Hematopoietic multipotent progenitor cell treated with erythropoietin and hydrocortisone succinate and interleukin-3 and kit ligand, for 4 days (in vitro differentiated cells): ENCODE data around the gene HIPK4.

Experiments
- DNase-seq: peaks from one replicate; pipeline ENCODE4 v3.0.0-alpha.2; 2015

Gene HIPK4

GRCh38 chr19:40365613-40366401, 24.2 kb downstream of the HIPK4 start:
- peak; percentile 88 for DNase-seq

GRCh38 chr19:40365010-40365409, 25.0 kb downstream of the HIPK4 start:
- DNase-seq = peak; percentile 37

DNA sequence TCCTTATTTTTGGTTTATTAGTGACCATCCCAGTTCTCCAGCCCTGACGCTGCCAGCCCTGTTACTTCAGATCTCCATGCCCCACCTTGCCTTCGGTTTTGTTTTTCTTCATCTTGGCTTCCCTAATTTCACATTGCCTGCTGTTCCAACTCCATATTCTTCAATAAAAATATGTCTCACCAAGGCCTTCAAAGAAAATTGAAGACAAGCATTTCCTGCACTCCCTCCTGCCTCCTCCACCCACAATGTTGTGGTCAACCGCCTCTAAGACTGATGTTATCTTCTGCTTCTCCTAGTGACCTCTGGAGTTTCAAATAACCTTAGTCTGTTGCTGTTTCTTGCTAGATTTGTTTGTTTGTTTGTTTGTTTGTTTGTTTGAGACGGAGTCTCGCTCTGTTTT, 26.9 kb downstream of the HIPK4 start:
- peak; percentile 83 for DNase-seq

- no peak for DNase-seq
Measured at GRCh38 chr19:40362160-40362559, 27.8 kb downstream of the HIPK4 start.

GRCh38 chr19:40360708-40361241, 29.2 kb downstream of the HIPK4 start:
- no peak for DNase-seq

- no peak for DNase-seq
Measured at GRCh38 chr19:40360020-40360707, 29.8 kb downstream of the HIPK4 start.

GRCh38 chr19:40358773-40359172, 31.2 kb downstream of the HIPK4 start:
- DNase-seq = peak; percentile 87

GRCh38 chr19:40357640-40358039, 32.3 kb downstream of the HIPK4 start:
- DNase-seq = no peak

GRCh38 chr19:40356681-40357595, 33.0 kb downstream of the HIPK4 start:
- no peak for DNase-seq

DNA sequence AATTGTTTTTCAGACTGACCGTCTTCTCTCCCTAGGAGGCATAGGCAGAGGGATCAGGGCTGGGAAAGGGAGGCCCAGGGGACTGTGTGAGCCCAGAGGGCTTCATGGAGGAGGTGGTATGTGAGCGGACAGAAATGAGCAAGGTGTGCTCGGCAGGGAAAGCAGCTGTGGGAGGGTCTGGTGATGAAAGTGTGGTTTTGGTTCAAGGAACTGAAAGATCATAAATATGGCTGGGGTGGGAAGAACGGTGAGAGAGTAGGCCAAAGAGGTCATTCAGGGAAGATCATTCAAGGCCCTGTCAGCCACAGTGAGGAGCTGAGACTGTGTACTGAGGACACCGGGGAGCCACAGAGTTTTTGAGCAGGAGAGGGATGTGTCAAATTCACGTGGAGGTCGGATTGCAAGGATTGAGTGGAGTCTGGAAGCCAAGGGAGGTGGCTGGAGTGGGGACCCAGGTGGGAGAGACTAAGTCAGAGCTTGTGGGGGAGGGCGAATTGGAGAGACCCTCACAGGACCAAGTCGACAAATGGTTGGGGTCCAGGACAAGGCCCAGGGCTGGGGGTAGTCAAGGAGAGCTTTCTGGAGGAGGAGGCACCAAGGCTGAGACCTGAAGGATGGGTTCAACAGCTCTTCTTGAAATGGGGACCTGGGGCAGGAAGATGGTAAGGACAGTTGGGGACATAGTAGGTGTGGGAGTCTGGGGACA, 33.9 kb downstream of the HIPK4 start:
- no peak for DNase-seq

DNA sequence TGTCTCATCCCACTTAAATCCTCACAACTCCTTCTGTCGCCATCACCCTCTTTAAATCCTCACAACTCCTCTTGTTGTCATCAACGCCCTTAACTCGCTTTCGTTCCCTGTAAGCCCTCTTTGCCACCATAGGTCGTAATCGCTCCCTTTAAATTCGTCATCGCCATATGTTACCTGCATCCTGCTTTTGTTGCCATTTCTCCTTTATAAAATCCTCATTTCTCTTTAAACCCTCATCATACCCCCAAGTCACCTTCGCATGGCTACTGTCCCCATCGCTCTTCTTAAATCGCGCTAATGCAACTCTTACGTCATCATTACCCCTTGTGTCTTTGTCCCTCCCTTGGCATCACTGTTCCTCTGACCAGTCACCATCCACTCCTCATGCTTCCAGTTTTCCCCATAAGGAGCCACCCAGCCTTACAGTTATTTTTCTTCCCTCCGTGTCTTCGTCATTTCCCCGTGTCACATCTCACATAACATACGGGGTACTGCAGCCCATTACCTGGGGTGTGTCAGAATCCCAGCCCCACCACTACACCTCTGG, 40.9 kb downstream of the HIPK4 start:
- DNase-seq = peak; percentile 59

DNA sequence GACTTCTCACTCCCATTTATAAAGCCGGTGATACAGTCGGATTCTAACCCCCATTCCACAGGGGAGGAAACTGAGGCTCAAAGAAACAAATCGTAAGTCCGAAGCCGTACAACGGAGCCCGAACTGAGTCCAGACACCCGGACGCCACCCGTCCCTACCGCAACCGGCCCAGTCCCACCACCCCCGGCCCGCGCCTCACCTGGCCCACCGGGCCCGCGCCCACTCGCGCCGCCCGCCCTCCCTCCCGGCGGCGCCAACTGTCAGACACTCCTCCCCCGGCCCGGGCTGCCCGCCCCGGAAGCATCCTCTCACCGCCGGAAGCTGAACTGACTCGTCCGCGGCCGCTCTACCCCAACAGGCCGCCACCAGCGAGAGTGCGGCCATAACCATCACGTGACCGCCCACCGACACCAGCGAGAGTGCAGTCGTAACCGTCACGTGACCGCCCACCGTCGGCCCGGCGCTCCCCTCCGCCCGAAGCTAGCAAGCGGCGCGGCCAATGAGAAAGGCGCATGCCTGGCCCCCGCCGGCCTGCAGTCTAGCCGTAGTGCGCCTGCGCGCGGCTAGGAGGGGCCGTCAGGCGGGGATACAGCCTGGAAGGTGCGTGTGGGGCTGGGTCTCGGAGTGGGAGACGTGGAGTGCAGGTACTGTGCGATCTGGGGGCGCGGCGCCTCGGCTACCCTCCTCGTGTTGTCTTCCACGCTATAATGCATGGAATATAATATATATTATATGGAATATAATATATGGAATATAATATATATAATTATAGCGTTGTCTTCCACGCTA, 41.7 kb downstream of the HIPK4 start, which contains the start of the genes C19orf47 and PLD3:
Gene C19orf47 (minus strand): TSS at position 273 of the 789 bp plus-strand sequence. CDS start 6,540 bp downstream, outside the sequence.
Gene PLD3 (plus strand): TSS at position 571 of the 789 bp plus-strand sequence. CDS start 17,789 bp downstream, outside the sequence.
- peak; percentile 100 for DNase-seq

- DNase-seq = no peak
Measured at GRCh38 chr19:40344422-40344821, 45.6 kb downstream of the HIPK4 start.

- no peak for DNase-seq
Measured at GRCh38 chr19:40342644-40343311, 47.2 kb downstream of the HIPK4 start.

DNA sequence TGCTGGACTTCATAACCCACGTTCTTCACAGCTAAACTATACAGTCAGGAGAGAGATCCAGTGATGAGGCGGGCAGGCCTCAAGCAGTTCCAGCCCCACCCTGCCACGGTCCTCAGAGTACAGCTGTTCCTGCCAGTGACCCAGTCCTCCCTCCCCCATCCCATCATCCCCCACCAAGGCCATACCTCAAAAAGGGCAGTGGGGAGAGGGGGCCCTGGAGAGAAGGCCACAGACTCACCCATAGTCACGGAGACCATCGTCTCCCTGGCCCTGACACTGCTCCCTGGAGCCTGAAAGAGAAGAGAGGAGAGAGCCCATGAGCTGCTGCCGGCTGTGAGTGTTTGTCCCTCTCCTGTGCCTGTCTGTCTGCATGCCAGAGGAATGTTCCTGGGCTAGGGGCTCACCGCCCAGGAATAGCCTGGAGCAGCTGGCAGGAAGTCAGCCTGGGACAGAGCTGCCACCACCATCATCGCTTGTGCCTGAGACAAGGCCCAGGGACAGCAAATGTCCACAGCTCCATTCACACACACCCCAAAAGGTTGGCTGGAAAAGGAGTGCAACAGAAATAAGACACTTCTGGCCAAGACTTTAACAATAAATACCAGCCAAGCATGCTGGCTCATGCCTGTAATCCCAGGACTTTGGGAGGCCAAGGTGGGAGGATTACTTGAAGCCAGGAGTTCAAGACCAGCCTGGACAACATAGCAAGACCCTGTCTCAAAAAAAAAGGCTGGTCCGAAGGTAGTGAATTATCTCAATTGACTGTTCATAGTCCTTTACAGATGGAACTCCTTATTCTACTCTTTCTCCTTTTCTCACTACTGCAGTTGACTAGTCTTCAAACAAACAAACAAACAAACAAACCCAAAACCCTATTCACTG, 48.1 kb downstream of the HIPK4 start:
- no peak for DNase-seq

DNA sequence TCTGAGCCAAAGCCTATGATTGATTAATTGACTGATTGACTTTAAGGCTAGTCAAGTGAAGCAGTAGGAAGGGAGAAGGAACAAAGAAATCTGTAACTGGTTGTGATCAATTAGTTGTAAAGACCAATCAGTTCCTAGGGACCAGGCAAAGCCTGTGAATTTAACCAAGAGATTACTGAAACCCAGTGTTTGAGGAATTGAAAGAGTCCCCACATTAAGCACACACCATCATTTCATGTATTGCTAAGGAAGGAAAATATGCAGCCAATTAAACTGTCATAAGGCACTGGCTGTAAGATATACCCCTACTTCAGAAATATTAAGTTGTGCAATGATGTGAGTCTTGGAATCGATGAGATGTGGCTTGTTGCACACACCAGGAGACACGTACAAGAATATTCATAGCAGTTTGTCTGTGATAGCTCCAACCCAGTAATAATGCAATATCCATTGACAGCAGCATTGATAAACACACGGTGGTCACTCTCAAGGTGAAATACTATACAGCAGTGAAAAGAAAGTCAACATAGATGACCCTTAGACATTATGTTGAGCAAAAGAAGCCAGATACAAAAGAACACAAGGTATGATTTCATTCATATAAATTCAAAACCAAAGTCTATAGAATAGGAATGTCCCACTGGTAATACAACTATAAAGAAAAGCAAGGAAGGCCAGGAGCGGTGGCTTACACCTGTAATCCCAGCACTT, 50.8 kb downstream of the HIPK4 start:
- DNase-seq = no peak

GRCh38 chr19:40337594-40337993, 52.4 kb downstream of the HIPK4 start:
- DNase-seq = no peak

GRCh38 chr19:40337107-40337506, 52.9 kb downstream of the HIPK4 start:
- DNase-seq = no peak

DNA sequence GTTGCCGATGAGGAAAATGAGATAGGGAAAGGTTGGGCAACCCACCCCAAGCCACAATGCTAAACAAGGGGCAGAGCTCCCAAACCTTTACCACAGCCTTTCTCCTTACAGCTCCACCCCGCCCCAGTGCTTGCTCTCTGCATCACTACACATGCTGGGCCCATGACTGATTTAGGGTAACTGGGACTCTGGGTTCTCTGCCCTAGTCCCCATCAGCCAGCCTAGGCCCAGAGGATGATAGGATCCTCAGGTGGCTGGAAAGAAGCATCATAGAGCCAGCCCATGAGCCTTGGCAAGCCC, 53.4 kb downstream of the HIPK4 start:
- DNase-seq = no peak
